ENCODE data around the gene KLHL29. TPM values are rescaled to one million over a fixed set of nuclear protein-coding genes. Genes with fewer than 3 reads are reported as not detected.

The KLHL29 gene
- polyA plus RNA-seq, 3 donors, result 0.03 TPM; not detected in 2

- intact Hi-C loops (cut with micrococcal nuclease), result no loop called here
- Histone ChIP-seq H3K9ac (ENCODE audit: insufficient read depth, low read length, poor library complexity, severe bottlenecking) (no peak overlapping the region), H3K27ac (ENCODE audit: low read depth in 1 of 2, low read length in 2 of 2) (no peak overlapping the region), H2AFZ (ENCODE audit: insufficient read depth, low read depth, low read length, poor library complexity, severe bottlenecking) (no peak overlapping the region), H3K4me1 (ENCODE audit: control insufficient read depth in 1 of 2, insufficient read depth in 2 of 2, low read length in 2 of 2) (no peaks in the 10 kb centered on the region), H3K27me3 (ENCODE audit: control insufficient read depth in 2 of 2, insufficient read depth in 2 of 2, low read length in 2 of 2) (no peaks in the 10 kb centered on the region), H3K79me2 (ENCODE audit: insufficient read depth, low read length) (no peaks in the 10 kb centered on the region), H3K36me3 (replicated peaks in 1 of 2; ENCODE audit: control insufficient read depth in 1 of 2, insufficient read depth in 2 of 2, low read length in 2 of 2) (no peaks in the 10 kb centered on the region), H3K4me2 (replicated peaks; ENCODE audit: extremely low read depth, low read length, poor library complexity, severe bottlenecking) (no peak overlapping the region), H4K20me1 (ENCODE audit: insufficient read depth, low read length) (no peaks in the 10 kb centered on the region), H3K9me3 (replicated peaks in 1 of 2; ENCODE audit: control insufficient read depth in 1 of 2, insufficient read depth in 1 of 2, low read length in 2 of 2) (peaks cover 5% of the 10 kb centered on the region in 2 donors), H3K4me3 (replicated peaks in 1 of 3; ENCODE audit: low read depth in 2 of 3, low read length in 3 of 3) (no peak overlapping the region)
- H3K27ac Mint-ChIP-seq, result no peak overlapping the region
- no peaks in the 10 kb centered on the region for H3K36me3 Mint-ChIP-seq
- WGBS (ENCODE audit: insufficient coverage), result 83% methylated on average over 6 of the region's 8 CpGs
- no peak overlapping the region for H3K4me3 Mint-ChIP-seq
- DNase-seq, result no peak
- H3K27me3 Mint-ChIP-seq (ENCODE audit: low read depth in 3 of 3), result peaks cover 2 to 12% (median 5%) of the 10 kb centered on the region in 3 donors
- peaks cover under 1 to 8% (median 3%) of the 10 kb centered on the region in 7 donors for H3K9me3 Mint-ChIP-seq
- TF ChIP-seq CTCF (IDR thresholded peaks at IDR 0.05), result no peak
- no peaks in the 10 kb centered on the region for H3K4me1 Mint-ChIP-seq
Observed at GRCh38 chr2:23601301-23601965, 216.5 kb downstream of the KLHL29 start.

GRCh38 chr2:23602116-23602515 lies 217.1 kb downstream of the KLHL29 start:
- Histone ChIP-seq H3K36me3 (replicated peaks in 1 of 2; ENCODE audit: control insufficient read depth in 1 of 2, insufficient read depth in 2 of 2, low read length in 2 of 2) (no peaks in the 10 kb centered on the region), H3K79me2 (ENCODE audit: insufficient read depth, low read length) (no peaks in the 10 kb centered on the region), H3K4me3 (replicated peaks in 1 of 3; ENCODE audit: low read depth in 2 of 3, low read length in 3 of 3) (no peak overlapping the region), H3K27ac (ENCODE audit: low read depth in 1 of 2, low read length in 2 of 2) (no peak overlapping the region), H3K9ac (ENCODE audit: insufficient read depth, low read length, poor library complexity, severe bottlenecking) (no peak overlapping the region), H3K9me3 (replicated peaks in 1 of 2; ENCODE audit: control insufficient read depth in 1 of 2, insufficient read depth in 1 of 2, low read length in 2 of 2) (peaks cover 12% of the 10 kb centered on the region in 2 donors), H2AFZ (ENCODE audit: insufficient read depth, low read depth, low read length, poor library complexity, severe bottlenecking) (no peak overlapping the region), H3K4me1 (ENCODE audit: control insufficient read depth in 1 of 2, insufficient read depth in 2 of 2, low read length in 2 of 2) (no peaks in the 10 kb centered on the region), H3K4me2 (replicated peaks; ENCODE audit: extremely low read depth, low read length, poor library complexity, severe bottlenecking) (no peak overlapping the region), H3K27me3 (ENCODE audit: control insufficient read depth in 2 of 2, insufficient read depth in 2 of 2, low read length in 2 of 2) (no peaks in the 10 kb centered on the region), H4K20me1 (ENCODE audit: insufficient read depth, low read length) (no peaks in the 10 kb centered on the region)
- Mint-ChIP-seq H3K36me3 (no peaks in the 10 kb centered on the region), H3K9me3 (peaks cover 6 to 14% (median 10%) of the 10 kb centered on the region in 7 donors), H3K27ac (peak overlapping the region in 1 of 7 donors; percentile 75), H3K4me1 (no peaks in the 10 kb centered on the region), H3K4me3 (no peak overlapping the region), H3K27me3 (ENCODE audit: low read depth in 3 of 3) (peaks cover 2 to 11% (median 5%) of the 10 kb centered on the region in 3 donors)
- DNase-seq, result no peak
- TF ChIP-seq CTCF (IDR thresholded peaks at IDR 0.05), result no peak
- WGBS (ENCODE audit: insufficient coverage), result 83% methylated on average over 11 of the region's 12 CpGs
- intact Hi-C loops (cut with micrococcal nuclease), result no loop called here
